HG03460 (cell line): ENCODE measurements around the gene ZC3H8.

Experiments used
- ATAC-seq: cut with Tn5 transposase; IDR thresholded peaks from one replicate; pipeline ENCODE4 v1.9.1; 2021; ENCODE audit not compliant: unreplicated experiment

ZC3H8 gene

DNA sequence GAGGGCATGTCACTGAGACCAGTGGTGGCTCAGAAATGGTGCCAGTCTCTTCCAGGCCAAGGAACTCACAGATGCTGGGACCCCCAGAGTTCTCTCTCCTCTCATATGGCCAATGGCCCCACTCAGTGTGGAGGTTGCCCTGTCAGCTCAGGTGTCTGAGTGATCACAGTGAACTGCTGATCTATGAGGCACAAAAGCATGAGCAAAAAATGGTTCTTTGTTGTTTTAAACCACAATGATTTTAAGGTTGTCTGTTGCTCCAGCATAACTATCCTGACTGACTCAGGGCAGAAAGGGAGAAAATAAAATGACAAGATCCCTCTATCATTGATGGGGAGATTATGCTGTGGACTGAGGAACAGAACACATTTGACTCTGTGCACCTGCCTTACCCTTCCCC is 58.9 kb downstream of the ZC3H8 start:
- ATAC-seq = no peak

DNA sequence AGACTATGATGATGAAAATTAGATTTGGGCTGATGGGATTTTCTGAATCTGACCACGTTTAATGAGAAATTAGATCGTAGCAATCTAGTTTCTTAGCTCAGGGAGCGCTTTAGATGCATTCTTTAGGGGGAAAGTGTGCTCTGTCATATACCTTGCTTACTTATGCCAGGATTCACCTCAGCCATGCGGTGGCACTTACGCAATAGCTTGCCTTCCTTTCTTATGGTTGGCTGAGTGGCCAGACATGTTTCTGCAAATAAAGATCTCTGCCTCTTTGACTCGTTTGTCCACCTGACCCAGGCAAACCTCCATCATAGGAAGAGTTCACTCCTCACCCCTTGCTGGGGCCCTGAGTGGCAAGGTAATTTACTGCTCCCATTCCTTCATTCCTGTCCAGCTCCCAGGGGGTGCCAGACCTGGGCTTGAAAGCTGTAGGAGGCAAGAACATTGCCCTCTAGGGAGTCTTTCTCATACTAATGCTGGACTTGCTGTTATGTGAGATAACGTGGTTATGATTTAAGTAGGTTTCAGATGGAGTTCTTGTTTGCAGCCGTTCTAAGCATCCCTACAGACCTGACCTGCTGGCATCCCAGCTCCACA is 59.6 kb downstream of the ZC3H8 start:
- no peak for ATAC-seq

DNA sequence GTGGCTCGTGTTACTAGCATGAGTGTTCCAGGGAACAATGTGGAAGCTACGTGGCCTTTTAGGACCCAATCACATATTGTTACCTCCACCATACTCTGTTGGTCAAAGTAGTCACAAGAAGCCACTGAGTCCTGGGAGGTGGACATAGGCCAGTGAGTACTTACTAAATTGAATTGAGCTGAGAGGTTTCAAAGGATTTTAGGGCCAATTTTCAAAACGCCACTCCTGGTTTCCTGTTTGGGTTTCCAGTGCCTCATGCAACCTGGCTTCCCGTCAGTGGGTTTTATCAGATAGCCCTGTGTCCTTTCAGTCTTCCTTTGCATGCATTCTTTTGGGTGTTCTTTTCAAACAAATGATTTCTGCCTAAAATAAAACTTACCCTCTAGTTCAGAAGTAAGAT is 60.4 kb downstream of the ZC3H8 start:
- no peak for ATAC-seq

DNA sequence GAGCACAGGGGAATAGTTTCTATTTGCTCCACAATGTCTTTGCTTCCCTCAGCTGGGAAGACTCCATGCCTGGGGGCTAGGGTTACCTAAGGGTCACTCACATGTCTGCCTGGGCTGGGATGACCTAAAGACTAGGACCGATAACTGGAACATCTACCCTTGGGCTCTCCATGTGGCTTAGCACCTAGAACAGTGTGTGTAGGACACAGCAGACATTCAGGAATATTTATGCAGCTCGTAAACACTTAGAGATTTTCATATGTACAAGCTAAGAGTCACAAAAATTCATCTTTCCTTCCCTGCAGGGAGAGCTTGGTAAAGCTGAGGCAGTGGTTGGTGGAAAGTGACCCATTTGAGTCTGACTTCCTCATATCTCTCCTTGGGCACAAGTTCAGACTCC is 60.8 kb downstream of the ZC3H8 start:
- no peak for ATAC-seq

DNA sequence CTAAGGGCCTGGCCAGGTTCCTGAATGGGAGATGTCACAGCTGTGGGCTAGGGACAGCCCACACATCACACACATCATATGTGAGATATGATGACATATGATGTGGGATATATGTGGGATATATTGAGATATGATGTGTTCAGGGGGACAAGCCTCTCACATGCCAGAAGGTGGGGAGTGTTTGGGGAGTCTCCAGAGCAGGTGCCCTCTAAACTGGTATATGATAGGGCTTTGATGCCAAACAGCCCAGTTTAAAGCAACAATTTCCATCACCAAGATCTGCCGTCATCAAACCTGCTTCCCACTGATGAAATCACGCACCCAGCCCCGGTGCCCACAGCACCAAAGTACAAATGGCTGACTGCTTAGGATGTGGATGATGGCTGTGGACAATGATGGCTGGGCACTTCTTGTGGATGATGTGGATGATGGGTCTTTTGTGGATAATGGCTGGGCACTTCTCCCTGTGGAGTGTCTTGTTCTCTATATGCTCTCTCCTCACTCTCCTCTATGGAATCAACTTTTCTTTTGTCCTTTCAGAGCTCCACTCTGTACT is 65.8 kb downstream of the ZC3H8 start:
- ATAC-seq = no peak

DNA sequence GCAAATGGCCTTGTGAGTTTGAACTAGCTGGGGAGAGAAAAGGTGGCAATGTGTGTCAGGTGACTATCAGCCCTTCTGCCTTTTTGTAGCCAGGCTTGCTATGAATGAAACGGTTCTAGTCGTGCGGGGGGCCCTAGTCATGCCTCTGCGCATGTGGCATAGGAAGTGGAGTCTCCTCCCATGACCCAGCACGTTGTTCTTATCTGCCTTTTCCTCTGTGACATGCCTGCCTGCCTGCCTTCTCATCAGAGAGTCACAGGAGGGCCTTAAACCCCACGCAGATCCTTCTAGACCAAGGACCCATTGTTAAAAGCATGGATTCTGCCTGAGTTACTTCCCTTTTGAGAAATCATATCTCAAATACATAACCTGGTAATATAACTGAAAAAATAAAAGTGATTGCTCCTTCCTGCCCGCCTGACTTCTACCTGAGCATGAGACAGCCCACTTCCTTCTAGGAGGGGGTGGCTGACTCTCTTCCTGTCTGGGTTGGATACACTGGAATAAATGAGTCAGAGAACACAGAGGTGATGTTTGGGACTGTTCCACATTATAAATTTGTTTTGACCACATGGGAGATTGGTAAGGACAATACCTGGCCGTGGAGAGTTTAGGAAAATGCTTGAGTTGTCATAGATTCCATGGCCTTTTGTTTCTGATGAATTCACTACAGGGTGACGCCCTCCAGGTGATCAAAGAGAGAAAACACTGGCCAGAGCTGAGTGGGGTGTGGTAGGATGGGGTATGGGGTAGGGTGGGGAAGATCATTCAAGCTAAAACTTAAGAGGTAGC is 66.8 kb downstream of the ZC3H8 start:
- no peak for ATAC-seq

DNA sequence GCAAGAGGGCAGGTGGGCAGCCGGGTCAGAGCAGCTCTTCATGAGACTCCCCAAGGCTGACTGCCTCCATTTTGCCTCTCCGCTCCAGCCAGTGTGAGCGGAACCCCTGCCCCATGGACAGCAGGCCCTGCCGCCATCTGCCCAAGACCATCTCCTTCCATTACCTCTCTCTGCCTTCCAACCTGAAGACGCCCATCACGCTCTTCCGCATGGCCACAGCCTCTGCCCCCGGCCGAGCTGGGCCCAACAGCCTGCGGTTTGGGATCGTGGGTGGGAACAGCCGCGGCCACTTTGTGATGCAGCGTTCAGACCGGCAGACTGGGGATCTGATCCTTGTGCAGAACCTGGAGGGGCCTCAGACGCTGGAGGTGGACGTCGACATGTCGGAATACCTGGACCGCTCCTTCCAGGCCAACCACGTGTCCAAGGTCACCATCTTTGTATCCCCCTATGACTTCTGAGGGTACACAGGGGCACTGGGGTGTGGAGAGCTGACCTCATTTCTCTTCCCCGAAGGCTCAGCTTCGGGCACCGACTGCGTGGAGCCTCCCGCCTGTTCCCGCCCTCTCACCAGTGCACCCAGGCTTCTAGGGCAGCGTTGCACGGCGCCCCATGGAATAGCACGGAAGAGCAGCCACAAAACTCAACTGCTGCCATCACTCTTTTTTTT is 67.7 kb downstream of the ZC3H8 start:
- ATAC-seq = no peak

DNA sequence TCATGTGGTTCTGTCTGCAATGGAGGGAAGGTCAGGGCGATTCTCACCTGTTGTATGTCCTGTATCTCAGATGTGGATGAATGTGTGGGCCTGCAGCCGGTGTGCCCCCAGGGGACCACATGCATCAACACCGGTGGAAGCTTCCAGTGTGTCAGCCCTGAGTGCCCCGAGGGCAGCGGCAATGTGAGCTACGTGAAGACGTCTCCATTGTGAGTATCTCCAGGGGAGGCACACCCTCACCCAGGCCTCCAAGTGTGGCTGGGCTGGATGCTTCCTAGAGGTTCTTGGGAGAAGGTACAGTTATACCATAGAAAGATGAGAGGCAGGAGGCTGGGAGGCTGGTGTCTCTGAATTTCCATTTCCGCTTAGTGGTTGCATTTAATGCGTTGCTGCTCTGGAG is 69.7 kb downstream of the ZC3H8 start:
- ATAC-seq = no peak

DNA sequence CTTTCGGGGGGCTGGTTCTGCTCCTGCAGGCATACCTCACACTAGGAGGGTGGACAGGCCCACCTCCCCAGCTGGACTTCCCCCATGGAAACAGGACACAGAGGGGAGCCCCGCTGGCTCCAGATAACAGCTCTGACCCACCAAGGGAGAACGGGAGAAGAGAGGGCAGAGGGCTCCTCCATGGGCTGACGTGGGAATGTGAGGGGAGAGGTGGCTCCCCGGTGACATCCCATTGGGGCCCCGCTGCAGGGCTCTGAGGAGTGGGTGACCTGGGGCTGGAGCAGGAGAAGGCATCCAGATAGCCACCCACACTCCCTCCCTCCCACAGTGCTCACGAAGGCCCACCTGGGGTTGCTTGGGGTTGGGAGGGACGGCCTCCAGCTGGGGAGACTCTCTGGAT is 70.7 kb downstream of the ZC3H8 start:
- no peak for ATAC-seq

DNA sequence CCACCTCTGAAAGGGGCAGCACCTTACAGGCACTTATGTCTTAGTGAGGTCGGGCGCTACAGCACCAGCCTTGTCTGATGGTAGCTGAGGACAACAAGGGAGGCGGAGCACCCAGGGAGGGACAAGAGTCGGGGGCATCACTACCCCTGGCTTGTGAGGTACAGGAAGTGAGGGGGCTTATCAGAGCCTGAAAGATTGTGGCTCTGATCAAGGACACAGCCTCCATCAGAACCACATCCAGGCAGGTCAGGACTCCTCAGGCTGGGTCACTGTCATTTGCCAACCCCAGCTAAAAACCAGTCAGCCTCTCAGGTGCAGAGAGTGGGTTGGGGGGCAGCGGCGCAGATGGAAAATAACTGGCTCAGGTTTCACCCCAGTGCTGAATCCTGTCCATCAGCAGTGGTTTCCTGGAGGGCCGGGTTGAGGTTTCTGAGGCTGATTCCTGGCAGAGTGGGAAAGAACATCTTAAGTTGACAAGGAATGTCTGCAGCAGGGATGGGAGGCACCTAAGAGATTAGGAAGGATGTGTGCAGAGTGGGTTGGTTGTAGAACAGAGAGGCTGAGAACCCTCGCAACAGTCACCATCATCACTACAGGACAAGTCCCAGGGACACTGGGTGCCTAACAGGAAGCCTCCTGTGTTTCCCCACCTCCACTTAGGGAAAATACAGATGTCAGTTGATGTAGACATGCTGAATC is 71.4 kb downstream of the ZC3H8 start:
- ATAC-seq = no peak

DNA sequence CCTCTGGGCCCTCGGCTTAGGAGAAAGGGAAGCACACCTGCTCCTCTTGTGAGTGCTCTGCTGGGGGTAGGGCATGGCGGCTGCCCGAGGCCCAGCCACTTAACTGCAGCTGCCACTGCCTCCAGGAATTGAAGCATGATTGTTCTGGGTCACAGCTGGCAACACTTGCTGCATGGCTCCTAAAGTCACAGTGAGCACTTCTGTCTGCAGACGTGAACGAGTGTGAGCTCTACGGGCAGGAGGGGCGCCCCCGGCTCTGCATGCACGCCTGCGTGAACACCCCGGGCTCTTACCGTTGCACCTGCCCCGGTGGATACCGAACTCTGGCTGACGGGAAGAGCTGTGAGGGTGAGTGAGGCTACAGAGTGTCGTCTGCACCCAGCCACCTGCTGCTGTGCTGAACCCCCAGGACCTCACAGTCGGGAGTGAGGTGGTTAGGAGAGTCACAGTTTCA is 72.2 kb downstream of the ZC3H8 start:
- ATAC-seq = no peak

DNA sequence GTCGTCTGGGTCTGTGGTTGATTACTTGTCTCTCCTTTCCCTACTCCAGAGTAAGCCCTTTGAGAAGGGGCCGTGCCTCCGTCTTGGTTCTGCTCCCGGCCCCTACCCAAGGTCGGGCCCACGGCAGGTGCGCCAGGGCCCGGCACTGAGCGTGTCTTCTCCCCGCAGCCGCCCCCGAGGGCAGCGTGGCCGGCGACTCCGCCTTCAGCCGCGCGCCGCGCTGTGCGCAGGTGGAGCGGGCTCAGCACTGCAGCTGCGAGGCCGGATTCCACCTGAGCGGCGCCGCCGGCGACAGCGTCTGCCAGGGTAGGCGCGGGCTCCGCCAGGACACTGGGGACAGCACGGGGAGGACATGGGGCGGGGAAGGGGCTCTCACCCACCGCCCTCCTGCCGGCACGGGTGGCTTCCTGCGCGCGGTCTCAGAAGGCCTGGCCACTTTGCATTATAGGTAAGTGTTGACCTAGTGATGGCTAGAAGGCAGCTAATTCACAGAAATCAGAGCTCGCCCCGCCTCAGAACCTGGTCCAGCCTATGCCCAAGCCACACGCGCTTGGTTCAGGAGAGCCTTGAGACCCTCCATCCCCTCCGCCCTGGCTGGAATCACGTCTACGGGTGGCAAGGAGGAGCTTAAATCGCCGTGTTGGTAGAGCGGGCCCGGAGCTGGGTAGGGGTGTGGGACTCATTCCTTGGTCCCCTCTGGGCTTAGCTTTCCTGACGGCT is 73.1 kb downstream of the ZC3H8 start:
- ATAC-seq = no peak

DNA sequence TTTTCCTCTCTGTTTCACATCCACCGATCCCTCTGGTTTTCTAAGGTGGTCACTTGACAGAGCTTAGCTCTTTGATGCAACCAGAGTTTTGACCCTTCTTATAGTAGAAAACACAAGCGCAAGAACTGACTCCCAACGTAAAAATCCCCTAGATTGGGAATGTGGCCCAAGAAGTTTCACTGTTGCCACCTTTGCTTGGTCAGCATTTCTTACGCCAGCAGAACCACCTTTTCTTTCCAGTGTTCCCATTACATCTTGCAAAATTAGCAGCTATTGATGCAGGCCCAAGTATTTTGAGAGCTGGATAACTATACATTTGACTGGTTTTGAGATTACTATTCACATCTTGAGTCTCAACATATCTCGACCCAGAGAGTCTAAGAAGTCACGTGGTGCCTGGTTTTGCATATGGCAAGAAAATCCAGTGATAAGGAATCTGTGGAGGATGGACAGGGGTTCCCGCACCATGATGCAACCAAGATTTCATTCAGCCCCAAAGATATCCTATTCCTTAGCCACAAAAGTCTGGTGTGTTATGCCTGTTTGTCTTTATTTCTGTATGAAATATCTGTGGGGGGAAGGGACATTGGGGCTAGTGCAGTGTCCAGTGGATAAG is 78.8 kb downstream of the ZC3H8 start:
- no peak for ATAC-seq

DNA sequence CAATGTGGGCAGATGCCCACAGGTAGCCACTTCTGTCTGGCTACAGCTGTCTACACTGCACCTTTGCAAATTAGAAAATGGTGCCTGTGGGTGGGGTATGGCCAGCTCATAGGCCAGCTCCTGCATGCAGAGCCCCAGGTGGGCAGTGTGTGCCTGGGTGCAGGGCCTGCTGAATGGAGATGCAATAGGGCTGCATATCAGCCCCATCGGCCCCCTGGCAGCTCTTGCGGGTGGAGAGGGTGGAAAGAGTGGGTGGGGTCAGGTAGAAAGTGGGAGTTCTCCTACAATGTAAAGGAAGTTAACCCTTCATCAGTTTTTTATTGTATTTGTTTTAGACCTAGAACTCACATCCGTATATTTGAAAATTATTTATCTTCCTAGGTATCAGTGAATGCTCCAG is 79.5 kb downstream of the ZC3H8 start:
- no peak for ATAC-seq

DNA sequence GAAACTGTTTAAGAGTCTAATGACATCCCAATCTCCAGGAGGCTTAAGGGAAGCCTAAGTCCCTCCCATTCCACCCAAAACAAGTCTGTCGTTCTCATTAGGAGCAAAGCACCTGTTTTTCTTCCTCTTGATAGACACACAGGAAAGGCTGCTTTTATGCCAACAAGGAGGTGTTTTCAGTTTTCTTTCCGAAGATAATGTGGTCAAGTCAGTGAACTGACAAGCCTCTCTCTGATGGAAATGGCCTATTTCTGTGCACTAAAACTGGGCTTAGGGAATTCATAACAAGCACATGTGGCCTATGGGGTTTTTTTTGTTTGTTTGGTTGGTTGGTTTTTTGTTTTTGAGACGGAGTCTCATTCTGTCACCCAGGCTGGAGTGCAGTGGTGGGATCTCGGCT is 80.5 kb downstream of the ZC3H8 start:
- ATAC-seq = no peak

DNA sequence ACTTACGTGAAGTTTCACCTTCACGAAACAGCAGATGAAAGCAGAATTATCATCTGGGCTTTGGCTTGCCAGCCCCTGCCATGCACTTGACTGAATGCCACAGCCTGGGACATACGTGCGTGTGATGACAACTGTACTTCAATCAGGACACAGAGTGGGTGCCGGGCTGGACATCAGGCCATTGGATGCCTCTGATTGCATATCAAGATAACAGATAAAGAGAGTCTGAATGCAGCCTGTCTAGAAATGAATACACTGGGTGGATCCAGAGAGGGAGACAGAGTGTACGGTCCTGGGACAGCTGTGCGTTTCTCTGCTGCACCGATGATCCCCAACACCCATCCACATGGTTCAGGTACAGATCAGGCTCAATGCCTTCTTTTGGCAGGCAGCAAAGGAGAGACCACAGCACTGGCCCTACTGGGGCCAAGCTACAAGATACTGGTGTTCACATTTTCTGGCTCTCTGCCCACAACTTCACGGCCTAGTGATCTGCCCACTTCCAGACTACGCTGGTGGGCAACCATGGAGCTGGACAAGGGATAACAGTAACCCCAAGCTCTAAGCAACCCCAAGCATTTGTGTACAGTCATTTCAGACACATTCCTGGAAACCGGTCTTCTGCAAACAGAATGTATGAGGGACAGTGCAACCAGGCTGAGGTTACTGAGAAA is 81.1 kb downstream of the ZC3H8 start:
- no peak for ATAC-seq

DNA sequence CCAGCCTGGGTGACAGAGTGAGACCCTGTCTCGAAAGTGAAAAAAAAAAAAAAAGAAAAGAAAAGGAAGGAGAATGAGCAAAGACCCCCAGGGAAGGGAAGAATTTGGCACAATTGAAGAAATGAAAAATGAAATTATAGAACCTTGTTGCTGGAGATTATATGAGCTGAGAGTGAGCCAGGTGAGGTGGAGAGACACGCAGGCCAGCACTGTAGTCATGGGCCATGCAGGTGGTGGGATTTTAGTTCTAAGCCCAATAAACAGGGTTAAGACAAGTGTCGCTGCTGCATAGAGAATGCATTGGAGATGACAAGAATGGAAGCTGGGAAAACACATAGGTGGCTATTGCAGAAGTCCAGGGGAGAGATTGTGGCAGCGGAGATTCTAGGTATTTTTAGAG is 84.3 kb downstream of the ZC3H8 start:
- no peak for ATAC-seq

DNA sequence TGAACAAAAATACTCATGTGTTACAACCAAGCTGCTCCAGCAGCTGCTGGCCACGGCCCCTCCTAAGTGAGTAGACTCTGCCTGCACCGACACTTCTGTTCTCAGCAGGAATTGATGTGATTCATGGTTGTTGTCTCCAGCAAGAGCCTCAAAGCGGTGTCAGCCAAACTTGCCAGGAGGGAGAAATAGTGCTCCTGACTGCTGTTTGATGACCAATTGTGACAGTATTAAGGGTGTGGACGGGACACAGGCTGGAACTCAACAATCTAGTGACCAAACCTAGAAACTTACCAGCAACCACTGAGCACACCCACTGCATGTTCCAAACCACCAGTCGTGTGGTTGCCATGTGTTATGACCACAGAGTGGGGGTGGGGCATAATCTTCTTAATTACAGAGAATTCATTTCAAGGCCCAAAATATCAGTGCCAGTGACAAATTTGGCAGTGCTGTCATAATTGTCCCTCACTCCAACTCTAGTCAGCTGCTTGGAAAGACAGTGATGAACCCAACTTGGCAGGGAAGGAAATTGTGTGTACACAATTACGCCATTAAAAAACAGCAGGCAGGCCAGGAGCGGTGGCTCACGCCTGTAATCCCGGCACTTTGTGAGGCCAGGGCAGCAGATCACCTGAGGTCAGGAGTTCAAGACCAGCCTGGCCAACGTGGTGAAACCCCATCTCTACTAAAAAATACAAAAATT is 86.3 kb downstream of the ZC3H8 start:
- ATAC-seq = no peak
